COLO668 (cell line): ENCODE measurements around the gene KCNS3.
"Not testable (repeated sequence)": the region's sequence is repeated elsewhere in the genome, so short reads cannot be mapped to it uniquely, and the experiment has no call there.

Experiments used
- DNase-seq: peaks from one replicate; lab custom pipeline; 2025; ENCODE audit not compliant: unreplicated experiment; lab: John Stamatoyannopoulos, UW

Gene KCNS3

DNA sequence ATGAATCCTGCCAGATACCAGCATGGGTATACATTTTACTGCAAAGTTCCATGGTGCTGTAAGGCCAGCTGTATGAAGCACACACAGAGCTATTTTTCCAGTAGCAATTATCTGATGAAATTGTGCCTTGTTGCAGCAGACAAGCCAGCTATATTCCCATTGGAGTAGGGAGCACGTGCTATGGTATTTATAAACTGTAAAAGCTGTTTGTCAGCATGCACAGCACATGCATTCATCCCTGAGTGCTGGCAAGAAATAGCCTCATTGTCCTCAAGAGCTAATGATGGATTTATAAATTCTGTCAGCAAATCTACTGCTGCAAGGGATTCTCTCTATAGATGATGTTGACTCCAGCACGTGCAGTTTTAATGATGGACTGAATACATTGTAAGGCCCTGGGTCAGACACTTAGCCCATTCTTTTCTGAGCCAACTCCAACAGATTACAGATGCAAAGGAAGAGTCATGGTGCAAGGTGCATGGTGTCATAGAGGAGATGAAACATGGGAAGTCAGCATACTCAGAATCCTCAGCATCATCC, 61.7 kb downstream of the KCNS3 start:
- no peak for DNase-seq

DNA sequence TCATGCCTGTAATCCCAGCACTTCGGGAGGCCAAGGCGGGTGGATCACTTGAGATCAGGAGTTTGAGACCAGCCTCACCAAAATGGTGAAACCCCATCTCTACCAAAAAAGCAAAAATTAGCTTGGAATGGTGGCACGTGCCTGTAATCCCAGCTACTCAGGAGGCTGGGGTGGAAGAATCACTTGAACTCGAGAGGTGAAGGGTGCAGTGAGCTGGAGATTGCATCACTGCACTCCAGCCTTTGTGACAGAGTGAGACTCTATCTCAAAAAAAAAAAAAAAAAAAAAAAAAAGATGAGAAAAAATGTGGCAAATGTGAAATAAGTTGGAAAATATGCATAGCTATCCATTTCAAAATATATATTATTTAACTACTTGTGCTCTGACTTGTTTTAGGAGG, 65.0 kb downstream of the KCNS3 start:
- no peak for DNase-seq

DNA sequence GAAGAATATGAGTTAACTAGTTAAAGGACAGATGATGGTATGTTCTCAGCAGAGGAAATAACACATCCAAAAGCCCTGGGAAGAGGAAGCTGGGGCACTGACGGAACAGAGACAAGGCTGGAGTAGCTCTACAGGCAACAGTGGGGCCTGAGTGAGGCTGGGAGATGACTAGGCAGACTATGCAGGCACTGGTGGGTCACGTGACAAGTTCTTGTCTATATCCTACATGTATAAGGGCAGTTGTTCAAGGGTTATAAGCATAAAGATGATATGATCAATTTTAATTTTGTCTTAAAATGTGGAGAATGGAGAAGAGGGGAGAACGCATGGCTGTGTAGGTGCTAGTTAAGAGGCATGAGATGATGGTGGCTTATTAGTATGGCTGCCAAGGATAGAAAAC, 68.6 kb downstream of the KCNS3 start:
- no peak for DNase-seq

DNA sequence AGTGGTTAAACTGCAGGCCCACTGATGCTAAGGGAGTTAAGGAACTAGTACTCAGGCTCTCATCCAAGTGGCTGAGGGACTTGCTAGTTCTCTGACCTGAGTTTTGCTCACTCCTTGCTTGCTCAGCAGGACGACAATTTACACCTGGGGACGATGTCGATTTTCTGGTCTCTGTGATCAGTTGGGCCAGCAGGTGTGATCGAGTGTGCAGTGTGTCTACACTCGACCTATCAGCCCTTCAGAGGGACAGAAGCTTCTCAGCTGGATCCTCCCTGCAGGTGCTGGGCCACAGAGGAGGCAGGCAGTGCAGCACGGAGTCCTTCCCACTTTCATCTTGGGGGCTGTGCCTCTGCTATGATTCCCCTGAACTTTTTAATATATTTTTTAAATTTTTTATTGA, 71.5 kb downstream of the KCNS3 start:
- no peak for DNase-seq

DNA sequence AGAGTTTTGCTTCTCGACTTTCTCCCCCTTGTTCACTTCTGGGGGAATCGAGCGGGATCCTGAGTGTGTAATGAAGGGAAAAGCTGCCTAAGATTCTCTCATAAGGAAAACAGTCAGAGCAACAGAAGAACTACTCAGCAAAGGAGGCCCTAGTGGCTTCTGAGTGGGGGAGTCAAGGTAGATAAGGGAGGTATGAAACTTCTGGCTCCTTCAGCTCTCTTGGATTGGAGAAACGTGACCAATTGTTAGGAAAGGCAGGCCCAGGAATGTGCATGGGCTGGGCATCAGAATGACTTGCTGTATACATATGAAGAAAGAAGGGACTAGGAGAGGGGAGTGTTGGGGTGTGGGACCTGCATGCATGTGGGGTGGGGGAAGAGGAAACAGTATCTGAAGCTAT, 73.1 kb downstream of the KCNS3 start:
- no peak for DNase-seq

DNA sequence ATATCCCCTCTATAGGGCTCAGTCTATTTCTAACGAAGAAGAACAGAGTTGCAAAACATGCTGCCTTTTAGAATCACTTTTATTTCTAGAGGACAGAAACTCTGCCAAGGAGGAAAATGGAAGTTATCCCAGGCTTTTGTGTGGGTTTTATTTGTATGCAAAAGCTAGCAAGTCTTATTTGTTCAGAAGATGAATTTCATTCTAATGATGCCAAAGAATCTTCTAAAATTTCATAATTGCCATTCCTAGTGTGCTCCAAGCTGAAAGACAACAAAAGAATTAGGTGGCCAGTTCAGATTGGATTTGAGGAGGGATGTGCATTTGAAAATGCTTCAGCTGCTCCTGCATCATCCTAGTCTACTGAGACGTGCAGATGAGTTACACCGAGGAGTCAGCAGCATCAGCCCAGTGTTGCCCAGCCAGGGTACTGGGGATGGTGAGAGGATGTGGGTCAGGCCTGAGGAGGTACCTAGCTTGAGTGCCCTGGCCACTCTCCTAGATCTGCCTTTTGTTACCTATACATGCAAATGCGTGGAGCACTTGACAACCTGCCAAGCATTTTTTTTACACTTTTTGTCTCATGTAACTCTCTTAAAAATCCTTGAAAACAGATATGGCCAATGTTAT, 80.1 kb downstream of the KCNS3 start:
- DNase-seq = no peak

DNA sequence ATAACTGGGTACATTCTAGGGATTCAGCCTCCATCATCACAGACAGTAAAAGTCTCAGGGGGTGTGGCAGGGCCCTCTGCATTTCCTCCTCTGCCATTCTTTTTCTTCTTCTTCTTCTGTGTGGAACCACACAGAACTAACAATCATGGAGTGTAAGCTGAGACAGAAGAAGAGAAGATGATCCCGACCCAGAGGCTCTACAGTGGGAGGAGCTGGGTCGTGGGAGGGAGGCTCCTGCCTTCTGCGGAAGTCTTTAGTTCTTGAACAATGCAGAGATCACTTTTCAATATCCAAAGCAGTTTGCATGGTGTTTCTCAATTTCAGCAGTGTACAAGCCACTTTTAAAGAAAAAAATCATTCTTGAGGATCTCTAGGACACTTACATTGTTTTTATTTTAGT, 80.9 kb downstream of the KCNS3 start:
- no peak for DNase-seq

DNA sequence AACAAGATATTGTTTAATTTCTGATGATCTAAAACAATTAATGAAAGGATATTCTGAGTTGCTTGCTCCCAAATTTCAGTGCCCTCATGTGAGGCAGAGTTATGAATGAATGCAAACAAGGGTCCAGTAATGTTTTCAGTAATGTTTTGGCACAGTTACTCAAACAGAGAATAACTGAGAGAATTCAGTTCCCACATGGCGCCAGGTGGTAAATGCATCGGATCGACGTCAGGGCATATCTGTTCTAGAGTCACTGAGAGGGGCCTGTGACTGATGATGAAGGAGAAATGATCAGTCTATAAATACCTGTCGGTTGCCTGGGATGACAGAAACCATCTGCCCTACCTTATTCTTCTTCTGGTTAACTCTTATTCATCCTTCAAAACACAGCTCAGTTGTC, 81.4 kb downstream of the KCNS3 start:
- DNase-seq = no peak

DNA sequence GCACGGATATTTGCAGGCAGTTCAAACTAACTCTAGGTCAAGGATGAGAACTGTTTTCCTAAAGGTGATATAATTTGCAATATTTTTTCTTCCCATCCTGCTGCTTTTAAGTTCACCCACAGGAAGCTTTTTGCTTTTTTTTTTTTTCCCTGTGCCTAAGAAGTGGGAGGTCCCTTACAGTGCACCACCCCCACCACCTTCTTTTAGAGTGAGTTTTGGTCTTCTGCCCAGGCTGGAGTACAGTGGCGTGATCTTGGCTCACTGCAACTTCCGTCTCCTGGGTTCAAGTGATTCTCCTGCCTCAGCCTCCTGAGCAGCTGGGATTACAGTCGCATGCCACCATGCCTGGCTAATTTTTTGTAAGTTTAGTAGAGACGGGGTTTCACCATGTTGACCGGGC, 82.5 kb downstream of the KCNS3 start:
- no peak for DNase-seq

DNA sequence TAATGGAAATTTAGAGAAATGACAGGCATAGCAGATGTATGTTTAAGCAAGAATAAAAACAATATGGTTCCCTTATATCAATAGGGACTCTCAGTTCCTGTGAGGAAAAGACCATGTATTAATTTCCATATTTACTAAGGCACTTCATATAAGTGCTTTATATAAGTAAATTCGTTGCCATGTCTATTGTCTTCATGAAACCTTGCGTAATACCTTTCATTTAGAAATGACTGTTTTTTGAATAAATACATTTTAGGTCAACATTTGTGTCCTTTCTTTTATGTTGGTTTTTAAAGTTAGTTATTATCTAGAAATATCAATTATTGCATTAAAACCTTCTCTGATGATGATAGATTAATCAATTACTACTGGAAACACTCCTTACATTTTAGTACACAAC, 83.3 kb downstream of the KCNS3 start:
- no peak for DNase-seq

DNA sequence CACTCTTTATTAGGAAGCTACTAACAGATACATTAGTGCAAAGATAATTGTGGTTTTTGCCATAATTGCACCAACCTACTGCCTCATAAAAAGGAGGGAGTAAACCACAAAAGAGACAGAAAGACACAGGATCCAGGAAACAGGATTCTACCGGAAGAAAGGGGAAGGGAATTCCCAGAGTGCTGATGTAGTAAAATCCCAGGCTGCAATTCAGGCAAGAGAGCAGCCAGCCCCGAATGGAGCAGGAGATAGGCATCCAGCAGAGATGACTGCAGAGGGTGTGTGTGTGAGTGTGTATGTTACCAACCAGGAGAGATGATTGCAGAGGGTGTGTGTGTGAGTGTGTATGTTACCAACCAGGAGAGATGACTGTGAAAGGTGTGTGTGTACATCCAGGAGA, 84.4 kb downstream of the KCNS3 start:
- no peak for DNase-seq

DNA sequence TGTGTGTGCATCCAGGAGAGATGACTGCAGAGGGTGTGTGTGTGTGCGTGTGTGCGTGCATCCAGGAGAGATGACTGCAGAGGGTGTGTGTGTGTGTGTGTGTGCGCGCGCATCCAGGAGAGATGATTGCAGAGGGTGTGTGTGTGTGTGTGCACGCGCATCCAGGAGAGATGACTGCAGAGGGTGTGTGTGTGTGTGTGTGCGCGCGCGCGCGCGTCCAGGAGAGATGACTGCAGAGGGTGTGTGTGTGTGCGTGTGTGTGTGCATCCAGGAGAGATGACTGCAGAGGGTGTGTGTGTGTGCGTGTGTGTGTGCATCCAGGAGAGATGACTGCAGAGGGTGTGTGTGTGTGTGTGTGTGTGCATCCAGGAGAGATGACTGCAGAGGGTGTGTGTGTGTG, 85.1 kb downstream of the KCNS3 start:
- DNase-seq = not testable (repeated sequence)

DNA sequence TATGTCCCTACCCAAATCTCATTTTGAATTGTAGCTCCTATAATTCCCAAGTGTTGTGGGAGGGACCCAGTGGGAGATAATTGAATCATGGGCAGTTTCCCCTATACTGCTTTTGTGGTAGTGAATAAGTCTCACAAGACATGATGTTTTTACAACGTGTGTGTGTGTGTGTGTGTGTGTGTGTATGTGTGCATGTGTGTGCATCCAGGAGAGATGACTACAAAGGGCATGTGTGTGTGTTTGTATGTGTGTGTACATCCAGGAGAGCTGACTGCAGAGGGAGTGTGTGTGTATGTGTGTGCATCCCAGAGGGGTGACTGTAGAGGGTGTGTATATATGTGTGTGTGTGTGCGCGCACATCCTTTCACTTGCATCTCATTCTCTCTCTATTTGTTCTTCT, 86.7 kb downstream of the KCNS3 start:
- no peak for DNase-seq

DNA sequence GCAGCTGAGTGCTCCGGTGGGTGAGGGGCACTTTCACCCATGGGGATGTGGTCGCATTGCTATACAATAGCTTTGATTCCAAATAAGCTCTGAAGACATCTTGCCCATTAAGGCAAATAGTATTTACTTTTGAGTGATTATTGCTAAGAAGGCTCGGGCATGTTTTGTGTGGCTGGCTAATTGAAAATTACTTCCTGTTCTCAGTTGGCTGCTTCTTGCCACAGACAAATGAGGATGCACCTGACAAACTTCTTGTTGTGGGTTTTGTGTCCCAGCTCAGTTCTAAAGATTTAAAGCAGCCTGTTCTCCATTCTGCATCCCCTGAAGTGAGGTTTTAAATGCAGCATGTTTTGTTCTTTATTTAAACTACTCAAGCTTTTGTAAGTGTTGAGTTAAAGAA, 88.3 kb downstream of the KCNS3 start:
- DNase-seq = no peak

DNA sequence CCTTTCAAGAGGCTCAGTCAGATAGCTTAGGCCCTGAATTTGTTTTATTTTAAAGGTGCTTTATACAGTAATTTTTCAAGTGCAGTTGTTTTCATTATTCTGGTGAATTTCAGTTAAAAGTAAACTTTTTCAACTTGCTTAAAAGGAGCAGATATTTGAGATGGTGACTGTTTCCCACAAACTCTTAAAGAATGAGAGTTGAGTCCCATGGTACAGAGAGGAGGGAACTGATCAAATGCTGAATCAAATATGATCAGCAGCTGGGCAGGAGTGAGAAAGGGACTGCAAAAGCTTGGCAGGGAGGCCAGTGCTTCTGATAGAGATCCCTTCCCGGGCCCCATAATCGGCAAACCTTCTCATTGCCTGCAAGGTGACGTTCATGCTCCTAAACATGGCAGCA, 91.2 kb downstream of the KCNS3 start:
- no peak for DNase-seq

DNA sequence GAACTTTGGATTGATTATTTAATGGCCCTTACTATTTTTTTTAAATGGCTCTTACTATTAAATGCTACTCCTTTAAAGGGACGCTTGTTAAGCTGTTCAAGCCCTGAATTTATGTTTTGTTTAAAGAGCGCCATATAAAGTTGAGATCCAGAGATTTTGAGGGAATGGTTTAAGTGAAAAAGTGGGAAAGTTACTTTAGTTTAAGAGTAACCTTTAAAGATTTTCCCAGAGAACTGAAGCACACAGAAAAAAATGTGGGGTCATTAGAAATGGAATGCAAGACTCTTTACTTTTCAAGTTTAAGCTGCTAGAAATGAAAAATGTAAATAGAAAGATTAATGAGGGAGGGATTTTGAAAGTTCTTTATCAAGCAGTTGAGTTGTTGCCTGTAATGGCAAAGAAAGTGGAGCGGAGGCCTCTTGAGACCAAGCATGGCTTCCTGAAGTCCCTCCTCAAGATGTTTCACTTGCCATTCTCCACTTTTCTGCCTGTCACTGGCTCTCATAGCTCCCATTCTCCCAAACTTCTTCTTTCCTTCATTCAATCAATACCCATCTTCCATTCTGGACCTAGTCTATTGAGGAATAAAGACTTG, 93.2 kb downstream of the KCNS3 start:
- DNase-seq = no peak

DNA sequence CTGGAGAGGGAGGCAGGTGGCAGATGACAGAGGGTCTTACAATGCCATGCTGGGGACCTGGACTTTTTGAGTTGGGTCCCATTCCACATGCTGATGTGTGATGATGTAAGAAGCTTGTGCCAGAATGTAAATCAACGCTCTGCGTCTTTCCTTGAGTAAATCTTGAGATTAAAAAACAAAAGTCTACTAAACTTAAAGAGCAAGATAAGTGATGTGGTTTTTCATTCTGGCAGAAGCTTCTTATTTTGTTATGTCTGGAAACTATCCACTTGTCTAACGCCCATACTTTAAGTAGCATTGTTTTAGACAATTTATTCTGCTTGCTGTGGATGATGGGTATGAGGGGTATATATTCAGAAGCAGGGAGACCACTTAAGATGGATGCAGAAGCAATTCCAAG, 94.5 kb downstream of the KCNS3 start:
- no peak for DNase-seq

DNA sequence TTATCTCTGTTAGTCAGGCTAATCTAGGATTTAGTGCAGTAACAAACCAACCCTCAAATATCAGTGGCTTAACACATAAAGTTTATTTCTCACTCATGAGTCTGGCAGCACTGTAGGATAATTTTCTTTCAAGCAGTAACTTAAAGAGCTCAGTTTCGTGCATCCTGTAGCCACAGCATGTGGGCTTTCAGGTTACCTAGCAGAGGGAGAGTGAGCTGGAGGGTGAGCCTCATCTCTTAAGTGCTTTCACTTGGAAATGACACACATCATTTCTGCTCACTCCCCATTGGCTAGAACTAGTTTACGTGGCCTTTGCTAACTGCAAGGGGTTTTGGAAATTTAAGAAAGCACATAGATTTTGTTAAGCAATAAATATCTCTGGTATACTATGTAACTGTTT, 96.9 kb downstream of the KCNS3 start:
- no peak for DNase-seq

DNA sequence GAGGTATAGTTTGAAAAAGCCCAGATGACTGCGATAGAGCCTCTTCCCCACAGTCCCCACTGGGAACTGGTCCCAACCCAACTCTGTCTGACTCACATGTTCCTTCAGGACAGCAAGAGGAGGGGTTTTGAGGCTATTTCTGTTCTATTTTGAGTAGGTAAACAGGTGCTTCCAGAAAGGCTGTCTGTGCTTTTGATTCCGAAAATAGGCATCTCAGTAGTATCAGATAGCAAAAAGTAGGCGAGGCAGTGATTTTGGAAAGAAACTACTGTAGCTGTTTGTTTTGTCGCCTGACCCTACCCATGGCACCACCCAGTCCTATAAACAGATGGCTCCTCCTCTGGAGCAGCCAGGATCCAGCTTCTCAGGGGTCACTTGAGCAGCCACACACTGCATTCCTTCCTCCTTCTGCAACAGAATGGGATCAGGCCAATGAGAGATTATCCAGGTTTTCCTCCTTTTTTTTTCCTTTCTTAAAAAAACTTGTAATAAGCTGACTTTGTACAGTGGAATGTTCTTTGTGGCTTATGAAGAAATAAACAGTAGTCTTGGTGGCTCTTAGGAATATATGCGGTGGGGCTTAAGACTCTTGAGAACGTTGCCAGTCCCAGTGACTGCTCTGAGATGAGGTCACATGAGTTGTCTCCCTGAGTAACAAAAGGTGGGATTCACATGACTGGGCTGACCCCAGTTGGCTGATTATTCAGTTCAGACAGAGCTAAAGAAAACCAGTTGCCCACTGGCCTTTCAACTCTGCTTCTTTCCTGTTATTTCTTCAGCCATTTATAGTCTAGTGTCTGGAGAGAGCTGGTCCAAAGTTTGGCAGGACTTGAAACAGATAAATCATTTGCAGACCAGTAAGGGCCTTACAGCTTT, 98.6 kb downstream of the KCNS3 start:
- no peak for DNase-seq

DNA sequence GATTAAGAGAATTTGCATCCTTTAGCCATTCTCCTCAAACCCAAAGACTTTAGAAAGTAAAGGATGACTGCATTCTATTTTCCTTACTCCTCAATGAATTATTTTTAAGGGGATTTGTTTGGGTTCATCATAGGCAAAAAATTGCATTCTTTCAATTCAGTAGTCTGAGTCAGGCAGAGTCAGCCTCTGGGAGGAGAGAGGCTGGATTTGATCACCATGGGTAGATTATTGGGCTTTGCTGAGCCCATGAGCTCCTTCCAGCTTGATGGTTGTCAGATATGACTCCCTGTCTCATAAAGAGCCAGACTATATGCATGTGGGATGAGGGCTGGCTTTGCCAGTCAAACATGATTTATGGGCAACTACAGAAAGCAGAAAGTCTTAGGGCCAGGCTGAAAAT, 101.2 kb downstream of the KCNS3 start:
- no peak for DNase-seq

DNA sequence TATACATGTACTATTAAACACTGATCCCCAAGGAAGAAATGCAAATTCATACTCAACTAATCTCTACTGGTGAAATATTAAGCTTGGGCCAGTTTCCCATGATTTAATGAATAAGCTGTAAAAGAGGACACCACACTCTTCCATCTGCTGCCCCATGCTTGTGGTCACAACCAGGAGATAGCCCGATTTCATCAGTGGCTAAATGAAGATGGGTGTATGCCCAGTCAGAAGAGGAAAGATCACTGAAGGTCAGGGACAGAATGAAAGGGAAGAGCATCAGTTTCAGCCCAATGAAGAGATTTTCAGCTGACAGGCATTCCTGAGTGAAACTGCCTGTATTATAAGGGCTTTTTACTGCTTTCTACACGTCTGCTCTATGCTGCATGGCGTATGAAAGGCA, 103.5 kb downstream of the KCNS3 start:
- DNase-seq = no peak
